ENCODE measurements around the gene PTPRN2.

Gene PTPRN2

GRCh38 chr7:158502068-158502750 is 85.4 kb downstream of the PTPRN2 start:
- no peak for DNase-seq (ENCODE audit: low read depth)
- no peak overlapping the region for H3K4me3 ChIP-seq (ENCODE audit: low read depth, low read length)
- no peak for TF ChIP-seq CTCF (IDR thresholded peaks at IDR 0.05; ENCODE audit: low read depth, low read length, missing control alignments)
- in situ Hi-C loops (cut with HindIII; ENCODE audit: low sequenced_read_pairs): no loop called here

GRCh38 chr7:158501393-158502067 is 86.1 kb downstream of the PTPRN2 start:
- H3K4me3 ChIP-seq (ENCODE audit: low read depth, low read length): no peak overlapping the region
- TF ChIP-seq CTCF (IDR thresholded peaks at IDR 0.05; ENCODE audit: low read depth, low read length, missing control alignments): no peak
- DNase-seq (ENCODE audit: low read depth): no peak
- in situ Hi-C loops (cut with HindIII; ENCODE audit: low sequenced_read_pairs): no loop called here

GRCh38 chr7:158500651-158501052 is 87.0 kb downstream of the PTPRN2 start:
- in situ Hi-C loops (cut with HindIII; ENCODE audit: low sequenced_read_pairs): no loop called here
- TF ChIP-seq CTCF (IDR thresholded peaks at IDR 0.05; ENCODE audit: low read depth, low read length, missing control alignments): no peak
- DNase-seq (ENCODE audit: low read depth): no peak
- no peak overlapping the region for H3K4me3 ChIP-seq (ENCODE audit: low read depth, low read length)

- no peak for DNase-seq (ENCODE audit: low read depth)
- TF ChIP-seq CTCF (IDR thresholded peaks at IDR 0.05; ENCODE audit: low read depth, low read length, missing control alignments): no peak
- no peak overlapping the region for H3K4me3 ChIP-seq (ENCODE audit: low read depth, low read length)
- in situ Hi-C loops (cut with HindIII; ENCODE audit: low sequenced_read_pairs): no loop called here
These were observed 88.6 kb downstream of the PTPRN2 start for GRCh38 chr7:158499082-158499455.

- H3K4me3 ChIP-seq (ENCODE audit: low read depth, low read length): no peak overlapping the region
- no peak for DNase-seq (ENCODE audit: low read depth)
- in situ Hi-C loops (cut with HindIII; ENCODE audit: low sequenced_read_pairs): no loop called here
- no peak for TF ChIP-seq CTCF (IDR thresholded peaks at IDR 0.05; ENCODE audit: low read depth, low read length, missing control alignments)
These were observed 89.1 kb downstream of the PTPRN2 start for GRCh38 chr7:158498443-158499081.

GRCh38 chr7:158497627-158498026 is 90.0 kb downstream of the PTPRN2 start:
- H3K4me3 ChIP-seq (ENCODE audit: low read depth, low read length): no peak overlapping the region
- in situ Hi-C loops (cut with HindIII; ENCODE audit: low sequenced_read_pairs): no loop called here
- DNase-seq (ENCODE audit: low read depth): no peak
- no peak for TF ChIP-seq CTCF (IDR thresholded peaks at IDR 0.05; ENCODE audit: low read depth, low read length, missing control alignments)

All from astrocyte of the cerebellum (primary cell).